AG08396 (cell line): ENCODE results near the gene TERB1.

ENCODE experiments used
- DNase-seq: peaks from one replicate; pipeline ENCODE4 v3.0.0; 2012; ENCODE audit warnings: low spot score, mixed read lengths

TERB1 gene

GRCh38 chr16:66705790-66706505 lies 95.4 kb downstream of the TERB1 start:
- peak; percentile 60 for DNase-seq
